GM19455 (cell line): ENCODE results near the gene TMEM121.
A peak's percentile ranks its signal among the peaks of the same experiment; 100 is the strongest.

Source experiments
- ATAC-seq: cut with Tn5 transposase; IDR thresholded peaks from one replicate; pipeline ENCODE4 v1.9.1; 2021; ENCODE audit not compliant: unreplicated experiment

Gene TMEM121

DNA sequence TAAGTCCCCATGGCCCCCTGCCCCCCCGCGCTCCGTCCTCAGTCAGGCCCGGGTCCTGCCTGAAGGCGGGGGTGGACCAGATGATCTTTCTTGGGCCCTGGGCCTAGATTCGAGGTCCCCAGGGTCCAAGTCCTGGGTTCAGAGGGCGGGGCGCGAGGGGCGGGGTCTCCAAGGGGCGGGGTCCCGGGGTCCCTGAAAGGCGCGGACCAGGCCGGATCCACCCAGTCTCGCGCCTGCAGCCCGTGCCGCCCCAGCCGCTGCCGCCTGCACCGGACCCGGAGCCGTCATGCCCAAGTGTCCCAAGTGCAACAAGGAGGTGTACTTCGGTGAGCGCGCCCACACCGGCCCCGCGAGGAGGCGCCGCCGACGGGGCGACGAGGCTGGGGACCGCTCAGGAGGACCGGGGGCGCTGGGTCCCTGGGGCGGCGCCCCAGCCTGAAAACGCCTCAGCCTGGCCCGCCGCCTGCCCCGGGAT lies 39.4 kb upstream of the TMEM121 start:
- ATAC-seq, result no peak

DNA sequence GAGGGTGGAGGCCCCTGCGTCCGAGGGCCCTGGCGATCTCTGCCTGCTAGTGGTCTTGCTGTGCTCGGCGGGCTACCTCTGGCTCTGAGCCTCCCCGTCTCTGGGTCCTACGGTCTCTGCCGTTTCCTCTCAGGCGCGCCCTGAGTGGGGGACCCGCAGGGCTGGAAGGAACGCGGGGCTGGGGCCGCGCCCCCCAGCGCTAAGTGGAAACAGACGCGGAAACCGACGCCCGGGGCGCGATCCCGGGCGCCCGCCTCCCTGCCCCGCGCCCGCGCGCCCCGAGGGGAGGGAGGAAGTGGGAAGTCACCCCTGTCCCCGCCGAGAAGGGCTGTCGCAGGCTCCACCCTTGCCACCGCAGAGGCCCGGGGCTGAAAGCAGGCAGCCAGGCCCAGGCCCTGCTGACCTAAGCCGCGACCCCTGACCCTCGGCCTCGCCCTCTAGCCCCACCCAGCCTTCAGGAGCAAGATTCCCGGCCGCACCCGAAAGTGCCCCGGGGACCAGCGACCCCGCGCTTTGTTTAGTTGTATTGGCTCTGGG lies 38.9 kb upstream of the TMEM121 start:
- ATAC-seq, result no peak

DNA sequence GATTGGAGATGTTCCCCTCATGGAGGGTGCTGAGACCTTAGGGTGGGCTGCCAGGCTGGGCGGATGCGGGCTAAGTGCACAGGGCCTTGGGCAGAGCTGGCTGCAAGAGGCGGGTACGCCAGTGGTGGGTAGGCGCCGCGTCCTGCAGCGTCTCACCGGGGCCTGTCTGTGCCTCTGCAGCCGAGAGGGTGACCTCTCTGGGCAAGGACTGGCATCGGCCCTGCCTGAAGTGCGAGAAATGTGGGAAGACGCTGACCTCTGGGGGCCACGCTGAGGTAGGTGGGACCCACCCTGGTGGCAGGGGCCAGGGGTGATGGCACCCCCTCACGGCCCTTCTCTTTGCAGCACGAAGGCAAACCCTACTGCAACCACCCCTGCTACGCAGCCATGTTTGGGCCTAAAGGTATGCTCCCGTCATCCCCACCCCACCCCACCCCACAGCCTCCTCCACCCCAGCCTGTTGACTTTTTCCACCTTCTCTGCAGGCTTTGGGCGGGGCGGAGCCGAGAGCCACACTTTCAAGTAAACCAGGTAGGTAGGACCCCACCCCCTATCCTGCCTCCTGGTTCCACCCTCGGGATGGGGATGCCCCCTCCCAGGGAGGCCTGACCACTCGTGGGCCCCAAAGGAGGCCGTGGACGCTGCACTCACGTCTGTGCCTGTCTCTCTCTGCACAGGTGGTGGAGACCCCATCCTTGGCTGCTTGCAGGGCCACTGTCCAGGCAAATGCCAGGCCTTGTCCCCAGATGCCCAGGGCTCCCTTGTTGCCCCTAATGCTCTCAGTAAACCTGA lies 38.2 kb upstream of the TMEM121 start:
- no peak for ATAC-seq

DNA sequence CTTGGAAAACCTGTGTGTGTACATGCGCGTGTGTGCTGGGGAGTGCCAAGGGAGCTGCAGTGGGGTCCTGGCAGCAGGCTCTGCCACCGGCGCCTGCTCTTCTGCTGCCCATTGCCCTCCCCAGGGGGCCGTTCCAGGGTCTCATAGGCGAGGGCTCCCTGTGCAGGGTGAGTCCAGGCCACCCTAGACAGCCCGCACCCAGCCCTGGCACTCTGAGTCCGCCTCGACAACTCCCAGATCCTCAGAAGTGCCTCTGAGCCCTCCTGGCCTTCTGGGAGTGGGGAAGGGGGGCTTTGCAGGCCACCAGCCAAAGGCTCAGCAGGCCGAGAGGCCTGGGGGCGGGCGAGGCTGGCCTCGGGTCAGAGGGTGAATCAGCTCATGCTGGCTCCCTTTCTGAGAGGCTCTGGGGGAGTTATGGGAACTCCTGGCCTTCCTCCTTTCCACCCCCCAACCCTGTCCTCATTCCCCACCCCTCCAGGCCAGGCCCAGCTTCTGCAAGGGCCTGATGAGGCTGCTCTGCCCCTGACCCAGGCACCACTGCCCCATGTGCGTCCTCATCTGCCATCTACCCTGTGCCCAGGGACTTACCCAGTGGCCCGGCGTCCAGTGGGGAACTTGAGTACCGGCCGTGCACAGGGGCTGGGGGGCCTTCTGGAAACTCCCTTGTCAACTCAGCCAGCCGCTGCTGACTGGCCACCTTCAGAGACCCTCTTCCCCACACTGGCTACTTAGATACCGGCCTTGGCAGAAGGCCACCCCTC lies 37.4 kb upstream of the TMEM121 start:
- no peak for ATAC-seq

DNA sequence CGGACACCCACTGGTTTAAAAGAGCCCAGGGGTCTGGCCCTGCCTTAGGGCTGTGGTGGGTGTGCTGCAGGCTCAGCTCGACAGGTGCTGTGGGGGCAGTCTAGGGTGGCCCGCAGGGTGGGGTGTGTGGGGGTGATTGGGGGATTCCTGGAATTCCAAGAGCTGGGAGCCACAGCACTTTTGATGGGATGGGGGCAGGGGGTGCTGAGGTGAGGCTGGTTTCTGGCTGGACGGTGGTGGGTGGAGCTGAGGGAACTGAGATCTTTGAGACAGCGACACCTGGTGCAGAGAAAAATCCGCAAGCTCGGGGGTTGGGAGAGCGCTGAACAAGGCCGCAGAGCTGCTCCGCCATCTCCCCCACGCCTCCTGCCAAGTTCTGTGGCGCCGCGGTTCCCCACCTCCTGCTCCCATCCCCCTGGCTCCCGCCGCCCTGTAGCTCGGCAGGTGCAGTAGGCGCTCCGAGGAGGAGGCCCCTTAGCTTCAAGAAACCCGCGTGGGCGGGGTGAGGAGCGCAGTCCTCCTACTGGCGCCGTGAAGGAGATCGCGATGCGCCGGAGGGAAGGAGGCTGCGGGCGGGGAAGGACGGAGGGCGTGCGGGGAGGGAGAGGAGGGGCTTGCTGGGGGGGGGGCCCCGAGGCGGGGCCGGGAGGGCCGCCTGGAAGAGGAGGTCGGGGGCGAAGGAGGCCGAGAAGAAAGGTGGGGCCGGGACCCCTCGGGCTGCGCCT lies 36.7 kb upstream of the TMEM121 start:
- ATAC-seq, result no peak

DNA sequence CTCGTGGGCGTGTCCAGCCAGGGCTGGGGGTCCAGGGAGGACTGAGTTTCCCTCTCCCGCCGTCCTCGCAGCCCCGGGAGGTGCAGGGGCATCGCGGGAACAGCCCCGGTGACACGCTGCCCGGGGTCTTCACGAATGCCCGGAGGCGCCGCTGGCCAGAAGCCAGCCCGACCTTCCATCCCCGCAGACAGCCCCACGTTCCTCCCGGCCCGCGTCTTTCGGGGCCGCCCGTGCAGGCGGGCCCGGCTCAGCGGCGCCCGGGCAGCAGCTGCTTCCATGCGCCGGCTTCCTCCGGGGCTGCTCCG lies 36.2 kb upstream of the TMEM121 start:
- peak; percentile 0 for ATAC-seq

DNA sequence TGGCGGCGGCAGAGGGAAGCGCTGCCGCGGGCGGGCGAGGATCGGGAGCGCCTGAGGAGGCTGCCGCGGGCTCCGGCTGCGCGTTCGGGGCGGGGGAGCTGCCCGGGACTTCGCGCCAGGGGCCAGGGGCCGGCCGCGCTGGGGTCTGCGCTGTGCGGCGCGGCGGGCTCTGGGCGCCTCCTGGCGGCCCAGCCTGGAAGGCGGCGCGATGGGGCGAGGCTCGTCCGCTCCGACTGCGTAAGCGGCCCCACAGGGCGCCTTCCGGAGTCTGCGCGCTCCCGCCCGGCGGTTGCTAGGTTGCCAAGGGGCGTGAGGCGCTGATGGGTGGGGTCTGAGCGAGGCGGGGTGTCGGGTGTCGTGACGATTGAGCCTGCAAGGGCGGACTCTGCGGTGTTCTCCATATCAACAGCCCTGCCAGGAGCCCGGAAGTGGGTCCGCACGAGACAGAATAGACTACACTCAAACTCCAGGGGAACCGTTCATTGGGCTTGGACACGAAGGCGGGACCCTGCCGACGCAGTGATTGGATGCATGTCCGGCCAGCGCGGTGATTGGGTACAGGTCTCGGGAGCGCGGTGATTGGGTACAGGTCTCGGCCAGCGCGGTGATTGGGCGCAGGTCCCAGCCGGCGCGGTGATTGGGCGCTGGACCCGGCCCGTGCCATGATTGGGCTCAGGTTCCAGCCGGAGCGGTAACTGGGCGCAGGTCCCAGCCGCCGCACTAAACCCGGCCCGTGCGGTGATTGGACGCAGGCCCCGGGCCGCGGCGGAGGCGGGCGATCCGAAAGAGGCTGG lies 35.6 kb upstream of the TMEM121 start, which contains the start of gene TEDC1:
Gene TEDC1 (plus strand): TSS at position 675 of the 794 bp plus-strand sequence. CDS start 130 bp downstream, outside the sequence.
- ATAC-seq, result peak; percentile 63

DNA sequence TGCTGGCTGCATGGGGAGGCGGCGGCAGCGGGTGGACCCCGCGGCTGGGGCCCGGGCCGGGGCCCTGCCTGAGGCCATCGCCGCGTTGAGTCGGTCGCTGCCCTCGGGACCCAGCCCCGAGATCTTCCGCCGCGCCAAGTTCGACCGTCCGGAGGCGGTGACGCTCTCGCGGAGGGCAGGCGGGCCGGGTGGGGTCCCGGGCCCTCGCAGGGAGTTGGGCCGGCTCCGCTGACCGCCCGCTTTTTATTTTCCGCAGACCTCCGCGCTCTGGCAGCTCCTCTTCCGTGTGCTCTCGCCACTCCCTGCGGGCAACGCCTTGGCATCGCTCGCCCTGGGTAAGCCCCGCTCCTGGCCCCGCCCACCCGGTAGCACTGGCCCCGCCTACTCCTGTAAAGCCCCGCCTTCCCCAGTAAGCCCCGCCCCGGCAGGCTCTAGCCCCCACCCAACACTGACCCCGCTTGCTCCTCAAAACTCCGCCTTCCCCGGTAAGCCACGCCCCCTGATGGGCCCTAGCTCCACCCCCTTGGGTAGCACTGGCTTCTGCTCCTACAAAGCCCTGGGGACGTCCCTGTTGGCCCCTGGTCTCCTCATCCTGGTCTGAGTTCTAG lies 34.9 kb upstream of the TMEM121 start:
- no peak for ATAC-seq

DNA sequence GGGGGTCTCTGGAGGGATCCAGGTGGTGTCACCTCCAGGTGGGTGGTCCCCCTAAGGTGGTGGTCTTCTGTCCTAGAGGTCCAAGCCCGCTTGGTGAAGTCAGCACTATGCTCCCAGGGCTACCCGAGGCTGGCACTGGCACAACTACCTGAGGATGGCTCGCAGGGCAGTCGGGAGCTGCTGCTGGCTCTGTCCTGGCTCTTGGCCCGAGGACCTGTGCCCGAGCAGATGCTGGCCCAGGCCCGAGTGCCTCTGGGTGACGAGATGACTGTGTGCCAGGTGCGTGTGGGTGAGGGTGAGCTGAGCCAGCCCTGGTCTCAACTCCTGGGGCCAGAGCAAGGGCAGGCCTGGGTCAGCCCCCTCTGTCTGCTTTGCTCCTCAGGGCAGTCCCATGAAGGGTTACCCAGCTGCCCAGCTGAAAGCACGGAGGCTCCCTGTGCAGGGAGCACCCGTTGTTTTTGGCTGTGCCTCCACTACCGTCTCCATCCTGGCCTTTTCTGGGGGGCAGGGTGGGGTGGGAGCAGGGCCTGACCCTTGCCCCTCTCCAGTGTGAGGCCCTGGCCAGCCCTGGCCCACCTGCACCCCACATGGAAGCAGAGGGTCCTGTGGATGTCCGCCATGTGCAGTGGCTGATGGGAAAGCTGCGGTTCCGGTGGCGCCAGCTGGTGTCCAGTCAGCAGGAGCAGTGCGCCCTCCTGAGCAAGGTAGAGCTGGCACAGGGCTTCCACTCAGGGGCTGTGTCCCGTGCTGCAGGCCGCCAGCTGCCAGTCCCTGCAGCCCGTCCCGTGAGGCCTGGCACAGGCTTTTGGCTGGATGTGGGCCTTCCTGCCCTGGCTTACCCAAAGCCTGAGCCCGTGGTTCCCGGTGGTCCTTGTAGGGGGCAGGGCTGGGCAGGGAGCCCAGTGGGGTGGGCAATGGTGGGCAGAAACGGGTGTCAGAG lies 34.1 kb upstream of the TMEM121 start:
- ATAC-seq, result no peak

DNA sequence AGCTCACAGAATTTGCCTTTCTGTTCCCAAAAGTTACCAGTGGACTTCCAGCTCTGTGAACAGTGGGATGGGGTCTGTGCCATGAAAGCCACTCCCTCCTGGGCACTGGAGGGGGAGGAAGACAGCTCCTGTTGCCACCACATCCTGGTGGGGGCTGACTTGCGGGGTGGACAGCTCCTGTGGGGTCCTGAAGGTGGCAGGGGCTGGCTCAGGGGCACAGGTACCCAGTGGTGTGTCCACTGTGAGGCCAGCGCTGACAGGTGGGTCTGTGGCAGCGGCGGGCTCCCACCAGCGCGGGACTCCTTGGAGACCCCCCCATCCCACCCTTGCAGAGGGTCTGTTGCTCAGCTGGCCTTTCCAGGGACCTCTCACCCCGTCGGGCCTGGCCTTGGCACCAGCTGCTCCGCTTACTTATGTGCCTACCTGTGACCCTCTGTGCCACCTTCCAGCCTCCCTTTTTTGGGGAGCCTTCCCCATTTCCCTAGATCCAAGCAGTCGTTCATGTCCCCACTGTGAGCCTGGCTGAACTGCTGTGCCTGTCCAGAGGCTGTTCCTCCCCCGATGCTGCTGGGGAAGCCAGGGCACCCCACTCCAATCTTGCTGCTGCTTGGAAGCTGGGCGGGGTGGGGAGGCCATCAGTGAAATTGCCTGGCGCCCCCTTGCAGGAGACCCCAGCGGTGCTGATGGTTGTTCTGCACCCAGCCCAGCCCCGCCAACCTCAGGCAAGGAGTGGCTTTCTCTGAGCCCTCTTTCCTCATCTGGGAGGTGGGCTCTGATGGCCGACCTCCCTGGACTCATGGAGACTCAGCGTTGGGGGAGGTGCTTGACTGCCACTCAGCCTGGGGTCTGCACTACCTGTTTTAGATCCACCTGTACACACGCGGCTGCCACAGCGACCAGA lies 33.2 kb upstream of the TMEM121 start:
- no peak for ATAC-seq

DNA sequence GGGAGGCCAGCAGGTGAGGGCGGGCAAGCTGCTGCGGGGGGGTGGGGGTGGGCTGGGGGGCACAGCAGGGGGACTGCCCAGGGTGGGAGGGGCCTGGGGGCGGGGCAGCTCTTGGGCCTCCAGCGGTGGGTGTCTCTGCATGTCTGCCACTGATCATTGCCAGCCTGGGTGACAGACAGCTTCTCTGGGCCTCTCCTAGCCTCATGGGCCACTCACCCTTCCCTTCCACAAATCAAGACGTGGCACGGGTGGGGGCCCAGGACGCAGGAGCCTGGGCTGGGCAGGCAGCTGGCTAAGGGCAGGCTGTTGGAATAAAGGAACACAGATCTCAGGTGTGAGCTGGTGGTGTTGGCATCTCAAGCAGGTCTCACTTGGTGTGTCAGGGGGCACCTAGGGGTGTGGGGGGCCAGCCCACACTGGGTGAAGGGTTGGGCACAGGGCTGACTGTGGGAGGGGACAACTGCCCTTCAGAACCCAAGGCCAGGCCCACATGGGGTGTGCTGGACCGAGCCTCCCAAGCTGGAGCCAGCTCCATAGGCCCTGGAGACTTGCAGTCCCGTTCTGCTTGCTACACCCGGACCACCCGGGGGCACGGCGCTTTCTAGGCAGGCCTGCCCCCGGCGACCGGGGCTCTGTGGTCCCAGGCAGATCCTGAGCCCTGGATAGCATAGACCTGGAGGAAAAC lies 32.3 kb upstream of the TMEM121 start:
- ATAC-seq, result no peak

DNA sequence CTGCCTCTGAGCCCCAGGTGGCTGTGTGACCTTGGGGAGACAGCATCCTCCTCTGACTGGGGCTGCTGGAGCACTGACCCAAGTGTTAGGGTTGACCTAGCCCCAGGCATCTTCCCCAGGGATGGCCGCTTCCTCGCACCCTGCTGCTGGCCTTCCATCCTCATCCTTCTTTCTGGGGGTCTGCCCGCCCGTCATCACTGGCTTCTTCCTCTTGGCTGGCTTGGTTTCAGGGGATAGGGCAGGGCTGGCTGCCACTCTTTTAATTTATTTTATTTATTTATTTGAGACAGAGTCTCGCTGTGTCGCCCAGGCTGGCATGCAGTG lies 31.8 kb upstream of the TMEM121 start:
- no peak for ATAC-seq

DNA sequence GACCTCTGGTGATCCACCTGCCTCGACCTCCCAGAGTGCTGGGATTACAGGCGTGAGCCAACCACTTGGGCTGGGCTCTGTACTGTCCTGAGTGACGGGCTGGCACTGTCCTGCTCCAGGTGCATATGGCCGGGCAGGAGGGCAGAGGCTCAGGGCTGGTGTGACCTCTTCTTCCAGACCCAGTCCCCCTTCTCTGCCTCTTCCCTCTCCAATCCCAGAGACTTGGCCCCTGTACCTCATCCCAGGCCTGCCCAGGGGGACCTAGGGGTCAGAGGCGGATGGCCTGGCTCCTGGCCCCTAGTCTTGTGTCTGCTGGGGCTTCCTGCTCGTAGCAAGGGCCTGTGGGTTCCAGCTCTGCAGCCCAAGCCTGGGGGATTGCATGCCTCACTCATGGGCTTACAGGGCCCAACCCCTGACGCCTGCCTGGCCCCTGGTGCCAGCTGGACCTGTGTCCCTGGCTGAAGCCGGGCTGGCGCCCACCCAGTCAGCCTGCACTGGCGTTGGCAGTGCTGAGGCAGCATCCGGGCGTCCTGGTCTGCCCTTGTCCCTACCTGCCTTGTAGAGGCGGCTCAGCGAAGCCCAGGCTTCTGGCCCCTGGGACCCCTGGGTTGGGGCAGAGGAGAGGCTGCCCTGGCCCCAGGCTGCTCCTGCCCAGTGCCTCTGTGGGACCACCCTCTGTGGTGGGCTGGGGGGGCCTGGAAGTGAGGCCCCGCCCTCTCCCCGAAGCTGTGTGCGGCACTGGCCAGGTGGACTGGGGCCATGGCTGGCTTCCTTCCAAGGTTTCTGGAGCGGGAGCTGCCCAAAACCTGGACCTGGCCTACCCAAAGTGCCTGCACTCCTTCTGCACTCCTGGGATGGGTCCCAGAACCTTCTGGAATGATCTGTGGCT lies 31.0 kb upstream of the TMEM121 start:
- ATAC-seq, result no peak

DNA sequence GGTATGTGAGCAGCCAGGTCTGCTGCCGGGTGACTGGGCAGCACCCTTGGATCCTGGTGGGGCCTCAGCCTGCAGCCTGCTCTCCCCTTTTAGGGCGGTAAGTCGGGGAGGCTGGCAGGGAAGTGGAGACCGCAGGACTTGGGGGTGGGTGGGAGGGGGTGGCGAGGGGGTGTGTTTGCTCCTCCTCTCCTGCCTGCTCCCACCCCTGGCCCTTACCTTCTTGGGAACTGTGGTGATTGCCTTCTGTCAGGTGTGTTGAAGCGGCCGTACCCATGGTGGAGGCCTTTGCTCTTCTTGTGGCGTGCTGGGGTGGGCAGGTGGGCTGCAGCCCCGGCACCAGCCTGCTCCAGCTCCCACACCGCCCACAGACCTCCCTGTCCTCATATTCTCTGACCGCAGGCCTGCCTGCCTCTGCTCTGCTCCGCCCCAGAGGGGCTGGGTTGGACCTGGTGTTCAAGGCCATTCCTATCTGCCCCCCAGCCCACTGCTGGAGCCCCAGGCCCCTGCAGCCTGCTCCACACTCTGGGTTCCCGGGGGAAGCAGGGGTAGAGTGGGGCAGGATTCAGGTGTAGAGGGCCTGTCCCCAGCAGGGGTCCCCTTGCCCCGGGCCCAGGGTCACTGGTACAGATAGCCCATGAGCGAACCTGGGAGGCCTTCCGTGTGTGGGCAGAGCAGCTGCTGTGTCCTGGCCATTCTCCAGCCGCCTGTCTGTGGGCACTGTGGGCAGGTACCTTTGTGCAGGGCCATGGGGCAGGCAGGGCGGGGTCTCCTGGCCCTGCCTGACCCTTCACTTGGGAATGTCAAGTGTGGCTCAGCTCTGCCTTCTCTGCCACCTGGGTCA lies 30.2 kb upstream of the TMEM121 start:
- ATAC-seq, result no peak

DNA sequence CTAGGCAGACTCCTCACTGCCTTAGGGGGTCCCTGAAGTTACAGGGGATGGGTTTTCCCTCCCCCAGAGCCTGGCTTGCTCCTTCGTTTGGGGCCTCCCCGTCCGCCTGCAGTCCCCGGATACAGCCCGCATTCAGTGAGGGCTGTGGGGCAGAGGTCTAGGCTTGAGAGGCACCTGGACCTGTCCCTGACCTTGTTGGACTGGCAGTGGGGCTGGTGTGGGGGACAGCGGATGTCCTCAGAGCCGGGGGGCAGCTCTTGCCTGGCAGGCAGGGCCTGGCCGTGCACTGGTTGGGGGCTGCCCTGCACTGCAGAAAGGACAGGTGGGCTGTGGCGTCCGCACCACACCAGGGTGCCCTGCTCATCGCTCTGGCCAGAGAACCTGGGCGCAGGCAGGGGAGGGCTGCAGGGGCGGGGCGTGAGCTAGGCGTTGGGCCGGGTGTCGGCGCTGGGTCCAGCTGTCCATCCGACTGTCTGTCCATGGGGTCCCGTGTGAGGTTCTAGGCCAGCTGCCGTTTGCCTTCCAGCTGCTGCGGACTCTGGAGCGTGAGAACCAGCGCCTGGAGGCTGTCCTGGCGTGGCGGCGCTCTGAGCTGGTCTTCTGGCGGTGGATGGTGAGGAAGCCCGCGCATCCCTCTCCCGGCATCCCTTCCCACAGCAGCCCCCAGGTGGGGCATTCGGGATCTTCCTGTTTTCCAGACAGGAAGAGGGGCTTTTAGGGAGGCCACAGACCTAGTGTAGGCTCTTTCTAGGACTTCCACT lies 29.4 kb upstream of the TMEM121 start:
- no peak for ATAC-seq
